Measurements from ENCODE around the gene SUN5. TPM values are rescaled to one million over a fixed set of nuclear protein-coding genes. Genes with fewer than 3 reads are reported as not detected.
"Not testable (repeated sequence)": the region's sequence is repeated elsewhere in the genome, so short reads cannot be mapped to it uniquely, and the experiment has no call there.

The SUN5 gene
- total RNA-seq, 1 experiment from 2014 or later, result not detected

- no TSS peak for BruUV-seq (replicated peaks)
- no peak overlapping the region for H2AFZ ChIP-seq (ENCODE audit: low read length)
- peaks cover 43% of the 10 kb centered on the region for H3K27me3 ChIP-seq (ENCODE audit: low read length)
- H3K9me3 ChIP-seq (ENCODE audit: low read length), result 0 out of 2 replicates have a peak, but pooled peaks cover 4% of the 10 kb centered on the region
- no peak overlapping the region for H3K4me2 ChIP-seq (ENCODE audit: low read length)
- H3K36me3 ChIP-seq (ENCODE audit: low read depth, low read length), result no peaks in the 10 kb centered on the region
- TF ChIP-seq EZH2phosphoT487 (IDR thresholded peaks at IDR 0.05; ENCODE audit: borderline replicate concordance, low read length) (no peak), CTCF (conservative IDR thresholded peaks at IDR 0.05; ENCODE audit: low read depth, low read length) (no peak), EZH2 (IDR thresholded peaks at IDR 0.05; ENCODE audit: low read length, unreplicated experiment) (no peak)
- H4K20me1 ChIP-seq (ENCODE audit: low read length), result no peaks in the 10 kb centered on the region
- no peak overlapping the region for H3K4me3 ChIP-seq (ENCODE audit: low read length)
- H3F3A ChIP-seq (ENCODE audit: low read length, unreplicated experiment), result no peaks in the 10 kb centered on the region
- no peak for ATAC-seq
- ChIA-PET CTCF (no interaction called here), POLR2A (ENCODE audit: unreplicated experiment) (no interaction called here)
- no peaks in the 10 kb centered on the region for H3K9me2 ChIP-seq (replicated peaks; ENCODE audit: low read length)
- H3K79me2 ChIP-seq (ENCODE audit: low read length), result no peaks in the 10 kb centered on the region
- DNase-seq, result no peak
- H3K9ac ChIP-seq (ENCODE audit: low read length), result no peak overlapping the region
- no peaks in the 10 kb centered on the region for H3K4me1 ChIP-seq (ENCODE audit: insufficient read depth, low read length)
- no peak overlapping the region for H3K27ac ChIP-seq (ENCODE audit: low read length)
- intact Hi-C loops (cut with micrococcal nuclease), result no loop called here
Measured at GRCh38 chr20:33051333-33051732, 47.1 kb upstream of the SUN5 start.

- Histone ChIP-seq H3K9me3 (ENCODE audit: low read length) (peaks cover 4% of the 10 kb centered on the region; the same call in 1 of the 2 replicates), H3K36me3 (ENCODE audit: low read depth, low read length) (no peaks in the 10 kb centered on the region), H3K27ac (ENCODE audit: low read length) (no peak overlapping the region), H3K4me2 (ENCODE audit: low read length) (no peak overlapping the region), H3K9ac (ENCODE audit: low read length) (no peak overlapping the region), H3K4me3 (ENCODE audit: low read length) (no peak overlapping the region), H3F3A (ENCODE audit: low read length, unreplicated experiment) (no peaks in the 10 kb centered on the region), H4K20me1 (ENCODE audit: low read length) (no peaks in the 10 kb centered on the region), H3K4me1 (ENCODE audit: insufficient read depth, low read length) (no peaks in the 10 kb centered on the region), H2AFZ (ENCODE audit: low read length) (no peak overlapping the region), H3K9me2 (replicated peaks; ENCODE audit: low read length) (no peaks in the 10 kb centered on the region), H3K27me3 (ENCODE audit: low read length) (peaks cover 15% of the 10 kb centered on the region; the same call in 1 of the 2 replicates), H3K79me2 (ENCODE audit: low read length) (no peaks in the 10 kb centered on the region)
- ChIA-PET CTCF (no interaction called here), POLR2A (ENCODE audit: unreplicated experiment) (no interaction called here)
- no peak for ATAC-seq
- no peak for TF ChIP-seq EZH2 (IDR thresholded peaks at IDR 0.05; ENCODE audit: low read length, unreplicated experiment)
- TF ChIP-seq CTCF (conservative IDR thresholded peaks at IDR 0.05; ENCODE audit: low read depth, low read length), result no peak
- no peak for TF ChIP-seq EZH2phosphoT487 (IDR thresholded peaks at IDR 0.05; ENCODE audit: borderline replicate concordance, low read length)
- intact Hi-C loops (cut with micrococcal nuclease), result no loop called here
- no peak for DNase-seq
- BruUV-seq (replicated peaks), result no TSS peak
Measured at GRCh38 chr20:33046412-33046811, 42.2 kb upstream of the SUN5 start.

DNA sequence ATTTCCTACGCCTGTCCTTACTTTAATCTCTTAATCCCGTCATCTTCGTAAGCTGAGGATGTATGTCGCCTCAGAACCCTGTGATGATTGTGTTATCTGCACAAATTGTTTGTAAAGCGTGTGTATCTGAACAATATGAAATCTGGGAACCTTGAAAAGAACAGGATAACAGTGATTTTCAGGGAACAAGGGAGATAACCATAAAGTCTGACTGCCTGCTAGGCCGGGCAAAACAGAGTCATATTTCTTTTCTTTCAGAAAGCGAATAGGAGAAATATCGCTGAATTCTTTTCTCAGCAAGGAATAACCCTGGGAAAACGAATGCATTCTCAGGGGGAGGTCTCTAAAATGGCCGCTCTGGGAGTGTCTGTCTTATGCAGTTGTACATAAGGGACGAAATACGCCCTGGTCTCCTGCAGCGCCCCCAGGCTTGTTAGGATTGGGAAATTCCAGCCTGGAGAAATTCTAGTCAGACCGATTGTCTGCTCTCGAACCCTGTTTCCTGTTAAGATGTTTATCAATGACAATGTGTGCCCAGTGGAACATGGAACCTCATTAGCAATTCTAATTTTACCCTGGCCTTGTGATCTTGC is 41.0 kb upstream of the SUN5 start:
- H3K9me2 ChIP-seq (replicated peaks; ENCODE audit: low read length); BruUV-seq (replicated peaks); ATAC-seq; H4K20me1 ChIP-seq (ENCODE audit: low read length); H3K4me3 ChIP-seq (ENCODE audit: low read length); H3K9ac ChIP-seq (ENCODE audit: low read length); H3K79me2 ChIP-seq (ENCODE audit: low read length); H3F3A ChIP-seq (ENCODE audit: low read length, unreplicated experiment); CTCF ChIA-PET; H3K36me3 ChIP-seq (ENCODE audit: low read depth, low read length); H2AFZ ChIP-seq (ENCODE audit: low read length); DNase-seq; intact Hi-C loops (cut with micrococcal nuclease); POLR2A ChIA-PET (ENCODE audit: unreplicated experiment); H3K9me3 ChIP-seq (ENCODE audit: low read length); H3K27ac ChIP-seq (ENCODE audit: low read length); H3K4me2 ChIP-seq (ENCODE audit: low read length); H3K4me1 ChIP-seq (ENCODE audit: insufficient read depth, low read length): not testable (repeated sequence)
- H3K27me3 ChIP-seq (ENCODE audit: low read length), result peaks cover 19% of the 10 kb centered on the region; the same call in 1 of the 2 replicates
